Measurements from ENCODE around the gene AAK1.

Gene AAK1

DNA sequence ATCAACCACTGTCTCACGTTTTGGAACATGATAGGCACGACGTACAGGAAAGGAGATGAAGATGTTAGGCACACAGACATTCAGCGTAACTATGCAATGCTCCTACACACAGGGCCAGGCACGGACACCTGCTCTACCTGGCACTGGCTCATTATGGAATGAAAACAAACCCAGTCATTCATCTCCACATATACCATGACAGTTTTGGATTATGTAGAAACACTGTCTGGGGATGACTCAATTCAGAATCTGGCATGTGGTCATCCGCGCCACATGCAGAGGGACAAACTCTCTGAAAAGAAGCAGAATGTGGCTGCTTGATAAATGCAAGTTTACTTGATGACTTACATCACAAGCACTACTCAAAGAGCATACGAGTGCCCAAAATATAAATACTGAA is 176.8 kb downstream of the AAK1 start:
- ChIA-PET CTCF (no interaction called here), POLR2A (ENCODE audit: low non-redundant PET) (no interaction called here)
- no peak for DNase-seq (ENCODE audit: low spot score)
- no peak for TF ChIP-seq CTCF (conservative IDR thresholded peaks at IDR 0.05; ENCODE audit: low read depth)
- H3K27ac ChIP-seq = no peak overlapping the region

DNA sequence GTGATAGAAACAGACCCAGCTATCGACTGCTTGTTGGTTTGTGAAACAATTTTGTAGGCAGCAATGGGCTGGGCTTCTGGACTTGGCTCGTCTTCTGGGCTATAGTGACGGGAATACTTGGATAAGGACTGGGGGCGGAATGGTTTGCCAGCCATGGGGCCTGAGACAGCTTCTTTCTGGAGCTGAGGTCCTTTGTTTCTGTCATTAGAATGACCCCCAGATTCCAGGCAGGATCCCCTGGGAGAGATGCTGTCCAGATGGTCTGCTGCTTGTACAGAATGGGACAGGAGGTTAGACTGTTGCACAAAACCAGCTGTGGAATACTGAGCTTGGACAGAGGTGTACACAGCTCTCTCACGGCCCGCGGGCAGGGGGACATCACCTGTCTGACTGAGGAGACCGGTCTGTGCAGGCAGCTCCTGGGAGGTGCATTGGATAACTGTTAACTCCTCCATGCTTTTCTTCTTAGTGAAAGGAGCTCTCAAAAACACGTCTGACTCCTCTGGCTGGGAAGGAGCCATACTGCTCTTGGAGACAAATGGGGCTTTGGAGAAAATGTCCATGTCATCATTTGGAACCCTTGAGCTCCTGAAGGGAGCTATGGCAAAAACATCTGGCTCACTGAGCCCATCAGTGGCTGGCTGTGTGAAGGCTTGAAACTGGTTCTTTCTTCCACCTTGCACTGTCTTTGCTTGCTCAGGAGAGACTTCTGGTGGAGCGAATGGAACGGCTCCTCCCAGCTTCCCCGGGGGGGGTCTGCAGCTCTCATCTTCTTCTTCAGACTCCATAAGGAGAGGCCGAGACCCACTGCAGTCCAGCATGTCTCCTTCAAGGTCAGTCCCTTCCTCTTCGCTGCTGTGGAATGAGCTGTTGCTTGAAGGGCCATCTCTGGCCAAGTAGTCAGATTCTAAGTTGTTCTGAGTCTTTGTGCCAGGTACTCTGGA is 177.8 kb downstream of the AAK1 start:
- DNase-seq (ENCODE audit: low spot score) = no peak
- no peak for TF ChIP-seq CTCF (conservative IDR thresholded peaks at IDR 0.05; ENCODE audit: low read depth)
- CTCF ChIA-PET = interaction anchor here (0.6 kb wide), 1 partner anchor 24 kb away, joined by 5 read pairs; no protein-coding TSS in a partner anchor
- POLR2A ChIA-PET (ENCODE audit: low non-redundant PET) = no interaction called here
- H3K27ac ChIP-seq = peak overlapping the region; percentile 6; the same call in 1 of the 2 replicates

- DNase-seq (ENCODE audit: low spot score) = peak; percentile 79
- TF ChIP-seq CTCF (conservative IDR thresholded peaks at IDR 0.05; ENCODE audit: low read depth) = no peak
- H3K27ac ChIP-seq = no peak overlapping the region
- ChIA-PET CTCF (no interaction called here), POLR2A (ENCODE audit: low non-redundant PET) (interaction anchor here (0.6 kb wide), 1 partner anchor 89 kb away, joined by 4 read pairs; no protein-coding TSS in a partner anchor)
These were observed 179.0 kb downstream of the AAK1 start for GRCh38 chr2:69464575-69464974.

DNA sequence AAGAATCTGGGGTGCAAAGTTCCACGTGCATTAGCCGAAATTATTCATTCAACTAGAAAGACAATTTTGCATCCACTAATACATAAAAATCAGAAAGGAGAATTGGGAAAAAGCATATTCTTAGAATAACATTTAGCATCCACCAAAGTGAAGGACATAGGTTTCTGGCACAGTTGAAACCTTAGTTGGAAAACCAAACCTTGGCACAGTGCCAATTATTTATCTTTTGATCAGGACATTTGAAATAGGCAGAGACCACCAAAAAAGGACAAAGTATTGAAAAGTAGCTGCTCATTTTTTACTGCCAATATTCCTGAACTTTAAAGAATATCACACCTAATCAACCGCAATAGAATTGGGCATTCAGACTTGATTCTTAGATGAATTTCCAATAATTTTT is 180.8 kb downstream of the AAK1 start:
- no peak for DNase-seq (ENCODE audit: low spot score)
- POLR2A ChIA-PET (ENCODE audit: low non-redundant PET) = no interaction called here
- H3K27ac ChIP-seq = no peak overlapping the region
- TF ChIP-seq CTCF (conservative IDR thresholded peaks at IDR 0.05; ENCODE audit: low read depth) = no peak
- CTCF ChIA-PET = no interaction called here

GRCh38 chr2:69461404-69461803 is 182.1 kb downstream of the AAK1 start:
- DNase-seq (ENCODE audit: low spot score) = no peak
- no peak overlapping the region for H3K27ac ChIP-seq
- POLR2A ChIA-PET (ENCODE audit: low non-redundant PET) = no interaction called here
- no peak for TF ChIP-seq CTCF (conservative IDR thresholded peaks at IDR 0.05; ENCODE audit: low read depth)
- CTCF ChIA-PET = no interaction called here

DNA sequence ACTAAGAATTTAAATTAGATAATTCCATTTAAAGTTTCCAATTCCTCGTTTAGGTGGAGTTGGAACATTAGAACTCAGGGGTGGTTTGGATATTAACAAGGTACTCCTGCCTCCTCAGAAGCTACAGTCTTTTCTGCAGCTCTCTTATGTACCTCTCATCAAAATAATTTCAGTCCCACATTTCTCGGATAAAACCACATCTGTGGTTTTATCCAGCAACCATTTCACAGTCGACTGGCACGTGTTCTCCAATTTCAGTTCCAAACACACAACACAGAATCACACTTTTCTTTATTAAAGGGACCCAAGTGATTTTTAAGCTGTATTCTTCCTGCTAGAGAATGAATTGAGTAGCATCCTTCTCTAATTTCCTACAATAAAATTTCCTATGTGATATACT is 183.6 kb downstream of the AAK1 start:
- H3K27ac ChIP-seq = no peak overlapping the region
- no peak for DNase-seq (ENCODE audit: low spot score)
- no peak for TF ChIP-seq CTCF (conservative IDR thresholded peaks at IDR 0.05; ENCODE audit: low read depth)
- POLR2A ChIA-PET (ENCODE audit: low non-redundant PET) = no interaction called here
- CTCF ChIA-PET = interaction anchor here (0.6 kb wide), 2 partner anchors 420 to 1221 kb away, joined by 3 read pairs; no protein-coding TSS in a partner anchor
